WTC11 (cell line): ENCODE results near the gene KLHL20. TPM values are rescaled to one million over a fixed set of nuclear protein-coding genes. Genes with fewer than 3 reads are reported as not detected.

ENCODE experiments used
- ATAC-seq: fragments of 200-7000 bp; cut with Tn5 transposase; 2 replicates; pipeline ENCODE4 v1.10.0; 2021; ENCODE audit warnings: mild to moderate bottlenecking, moderate library complexity
- CTCF ChIA-PET: fragments of 300-600 bp; sonication (Branson Sonifier 250); formaldehyde crosslinking; loops from one replicate; lab custom pipeline; 2021; ENCODE audit warnings: antibody characterized with exemption; lab: Charles Lee
- POLR2A ChIA-PET: fragments of 350-600 bp; sonication (Branson Sonifier 250); formaldehyde crosslinking; loops from one replicate; lab custom pipeline; 2021; ENCODE audit warnings: antibody characterized with exemption; lab: Charles Lee
- DNase-seq: peaks from one replicate; pipeline ENCODE4 v3.0.0; 2021; ENCODE audit warnings: low spot score
- H3K27ac Mint-ChIP-seq: 2 replicates; pipeline ENCODE4 v1.8.0; 2021; ENCODE audit warnings: mixed read lengths
- H3K27me3 Mint-ChIP-seq: 2 replicates; pipeline ENCODE4 v1.8.0; 2021; ENCODE audit warnings: low read depth, mild to moderate bottlenecking, moderate library complexity, mixed read lengths
- H3K36me3 Mint-ChIP-seq: 2 replicates; pipeline ENCODE4 v1.8.0; 2021; ENCODE audit warnings: mixed read lengths
- H3K4me1 Mint-ChIP-seq: 2 replicates; pipeline ENCODE4 v1.8.0; 2022; ENCODE audit warnings: mixed read lengths
- H3K4me3 Mint-ChIP-seq: 2 replicates; pipeline ENCODE4 v1.8.0; 2021; ENCODE audit warnings: mild to moderate bottlenecking, moderate library complexity, mixed read lengths
- H3K9me3 Mint-ChIP-seq: 2 replicates; pipeline ENCODE4 v1.8.0; 2021; ENCODE audit warnings: mixed read lengths
- AFF4 ChIP-seq: sonication (generic); formaldehyde crosslinking; IDR thresholded peaks from 2 replicates; pipeline ENCODE4 v1.8.1; 2023; ENCODE audit warnings: mild to moderate bottlenecking, missing genetic modification reagents, borderline replicate concordance
- ARID4B ChIP-seq: sonication (generic); formaldehyde crosslinking; IDR thresholded peaks from 2 replicates; pipeline ENCODE4 v1.8.0; 2023; ENCODE audit warnings: missing genetic modification reagents, mild to moderate bottlenecking, borderline replicate concordance
- CREB1 ChIP-seq: sonication (generic); formaldehyde crosslinking; IDR thresholded peaks from 2 replicates; pipeline ENCODE4 v1.8.0; 2023; ENCODE audit warnings: mild to moderate bottlenecking, missing genetic modification reagents
- E2F4 ChIP-seq: sonication (generic); formaldehyde crosslinking; IDR thresholded peaks from 2 replicates; pipeline ENCODE4 v1.8.1; 2022; ENCODE audit warnings: low read depth, mild to moderate bottlenecking, moderate library complexity, missing genetic modification reagents, borderline replicate concordance
- FOXK1 ChIP-seq: sonication (generic); formaldehyde crosslinking; IDR thresholded peaks from 2 replicates; pipeline ENCODE4 v1.8.0; 2022; ENCODE audit warnings: mild to moderate bottlenecking, moderate library complexity, missing genetic modification reagents
- FOXP1 ChIP-seq: sonication (generic); formaldehyde crosslinking; IDR thresholded peaks from 2 replicates; pipeline ENCODE4 v1.8.0; 2022; ENCODE audit warnings: missing genetic modification reagents, mild to moderate bottlenecking, moderate library complexity, borderline replicate concordance
- GABPB1 ChIP-seq: sonication (generic); formaldehyde crosslinking; IDR thresholded peaks from 2 replicates; pipeline ENCODE4 v1.8.1; 2023; ENCODE audit warnings: mild to moderate bottlenecking, missing genetic modification reagents
- HMGXB4 ChIP-seq: sonication (generic); formaldehyde crosslinking; IDR thresholded peaks from 2 replicates; pipeline ENCODE4 v1.8.1; 2023; ENCODE audit warnings: mild to moderate bottlenecking, moderate library complexity, missing genetic modification reagents
- MYBL2 ChIP-seq: sonication (generic); formaldehyde crosslinking; IDR thresholded peaks from 2 replicates; pipeline ENCODE4 v1.8.1; 2023; ENCODE audit warnings: mild to moderate bottlenecking, moderate library complexity, missing genetic modification reagents
- NFATC4 ChIP-seq: fragments of 250-450 bp; sonication (Bioruptor Pico); IDR thresholded peaks from 2 replicates; pipeline ENCODE4 v1.9.0; 2021; ENCODE audit warnings: mild to moderate bottlenecking
- NFE2L1 ChIP-seq: sonication (generic); formaldehyde crosslinking; IDR thresholded peaks from 2 replicates; pipeline ENCODE4 v1.8.1; 2023; ENCODE audit warnings: missing genetic modification reagents
- NR1H2 ChIP-seq: sonication (generic); formaldehyde crosslinking; IDR thresholded peaks from 2 replicates; pipeline ENCODE4 v1.9.0; 2021; ENCODE audit warnings: mild to moderate bottlenecking, moderate library complexity, missing genetic modification reagents
- RELA ChIP-seq: sonication (generic); formaldehyde crosslinking; IDR thresholded peaks from 2 replicates; pipeline ENCODE4 v1.8.1; 2022; ENCODE audit warnings: missing genetic modification reagents, mild to moderate bottlenecking, borderline replicate concordance
- SMAD3 ChIP-seq: sonication (generic); formaldehyde crosslinking; IDR thresholded peaks from 2 replicates; pipeline ENCODE4 v1.8.0; 2022; ENCODE audit warnings: missing genetic modification reagents, mild to moderate bottlenecking, borderline replicate concordance
- TEAD1 ChIP-seq: sonication (generic); formaldehyde crosslinking; IDR thresholded peaks from 2 replicates; pipeline ENCODE4 v1.8.0; 2022; ENCODE audit warnings: mild to moderate bottlenecking, missing genetic modification reagents
- ZBTB43 ChIP-seq: sonication (generic); formaldehyde crosslinking; IDR thresholded peaks from 2 replicates; pipeline ENCODE4 v1.8.1; 2023; ENCODE audit warnings: mild to moderate bottlenecking, missing genetic modification reagents
- ZNF121 ChIP-seq: sonication (generic); formaldehyde crosslinking; IDR thresholded peaks from 2 replicates; pipeline ENCODE4 v1.8.0; 2023; ENCODE audit warnings: missing genetic modification reagents
- ZNF423 ChIP-seq: fragments of 250-450 bp; sonication (Bioruptor Pico); IDR thresholded peaks from 2 replicates; pipeline ENCODE4 v2.1.2; 2022; ENCODE audit warnings: mild to moderate bottlenecking, moderate library complexity
- ZNF425 ChIP-seq: fragments of 250-450 bp; sonication (Bioruptor Pico); conservative IDR thresholded peaks from 2 replicates; pipeline ENCODE4 v1.9.0; 2021; ENCODE audit warnings: mild to moderate bottlenecking
- total RNA-seq: library from RNA; stranded (reverse); gene quantifications from 3 replicates; pipeline ENCODE4 v1.2.3, GENCODE V29; 2021
- TF ChIP-seq, protein P1 (sequence below): fragments of 200-600 bp; IDR thresholded peaks from 2 replicates; pipeline ENCODE4 v1.8.0; 2022; ENCODE audit warnings: antibody characterized with exemption

Gene KLHL20
- total RNA-seq, 1 experiment from 2014 or later, result 12.5 TPM

DNA sequence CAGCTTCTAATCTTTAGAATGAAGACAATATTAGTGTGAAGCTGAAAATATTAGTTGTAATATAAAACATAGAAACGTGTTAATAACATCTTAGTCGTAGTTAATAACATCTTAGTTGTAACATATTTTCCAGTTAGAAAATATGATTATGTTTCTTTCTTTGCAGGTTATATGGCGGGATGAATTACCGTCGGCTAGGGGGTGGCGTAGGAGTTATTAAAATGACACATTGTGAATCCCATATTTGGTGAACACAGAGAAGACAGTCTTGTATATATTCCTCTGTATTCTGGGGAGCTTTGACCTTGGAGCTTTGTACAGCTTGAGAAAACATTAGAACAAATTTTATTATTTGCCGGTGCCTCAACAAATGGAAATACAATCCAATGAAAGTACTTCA lies 70.2 kb downstream of the KLHL20 start (continued):
- no peak for TF ChIP-seq CREB1 (CRISPR knock-in tag)
- no peak for TF ChIP-seq ZBTB43 (CRISPR knock-in tag)

DNA sequence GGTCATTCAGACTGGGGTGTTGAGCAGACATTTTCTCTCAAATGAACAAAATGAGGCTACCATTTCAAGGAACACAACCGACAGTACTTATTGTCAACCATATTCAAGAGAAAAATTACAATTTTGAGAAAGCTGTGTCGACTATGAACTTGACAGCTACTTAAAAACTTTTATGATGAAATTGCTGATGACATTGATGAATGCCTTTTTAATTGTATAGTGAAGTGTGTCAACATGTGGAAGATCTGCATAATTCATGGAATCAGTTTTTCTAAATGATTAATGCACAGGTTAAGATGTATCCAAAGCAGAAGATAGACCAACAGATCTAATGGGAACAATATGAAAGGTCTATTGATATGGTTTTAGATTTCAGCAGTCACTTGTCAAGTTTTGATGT lies 75.1 kb downstream of the KLHL20 start:
- Mint-ChIP-seq H3K4me3 (no peak overlapping the region), H3K9me3 (no peaks in the 10 kb centered on the region)
- no peak for TF ChIP-seq MYBL2
- no peak for TF ChIP-seq NFATC4 (CRISPR knock-in tag)
- TF ChIP-seq RELA, result no peak
- TF ChIP-seq FOXP1, result no peak
- no peak for TF ChIP-seq AFF4 (CRISPR knock-in tag)
- TF ChIP-seq NR1H2 (CRISPR knock-in tag), result no peak
- TF ChIP-seq ZNF121 (CRISPR knock-in tag), result no peak
- TF ChIP-seq TEAD1, result no peak
- no peak for TF ChIP-seq E2F4 (CRISPR knock-in tag)
- TF ChIP-seq FOXK1 (CRISPR knock-in tag), result no peak
- TF ChIP-seq ARID4B (CRISPR knock-in tag), result no peak
- TF ChIP-seq SMAD3 (CRISPR knock-in tag), result no peak
- no peak for TF ChIP-seq GABPB1 (CRISPR knock-in tag)
- TF ChIP-seq, protein P1, sequence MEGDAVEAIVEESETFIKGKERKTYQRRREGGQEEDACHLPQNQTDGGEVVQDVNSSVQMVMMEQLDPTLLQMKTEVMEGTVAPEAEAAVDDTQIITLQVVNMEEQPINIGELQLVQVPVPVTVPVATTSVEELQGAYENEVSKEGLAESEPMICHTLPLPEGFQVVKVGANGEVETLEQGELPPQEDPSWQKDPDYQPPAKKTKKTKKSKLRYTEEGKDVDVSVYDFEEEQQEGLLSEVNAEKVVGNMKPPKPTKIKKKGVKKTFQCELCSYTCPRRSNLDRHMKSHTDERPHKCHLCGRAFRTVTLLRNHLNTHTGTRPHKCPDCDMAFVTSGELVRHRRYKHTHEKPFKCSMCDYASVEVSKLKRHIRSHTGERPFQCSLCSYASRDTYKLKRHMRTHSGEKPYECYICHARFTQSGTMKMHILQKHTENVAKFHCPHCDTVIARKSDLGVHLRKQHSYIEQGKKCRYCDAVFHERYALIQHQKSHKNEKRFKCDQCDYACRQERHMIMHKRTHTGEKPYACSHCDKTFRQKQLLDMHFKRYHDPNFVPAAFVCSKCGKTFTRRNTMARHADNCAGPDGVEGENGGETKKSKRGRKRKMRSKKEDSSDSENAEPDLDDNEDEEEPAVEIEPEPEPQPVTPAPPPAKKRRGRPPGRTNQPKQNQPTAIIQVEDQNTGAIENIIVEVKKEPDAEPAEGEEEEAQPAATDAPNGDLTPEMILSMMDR, result no peak
- TF ChIP-seq HMGXB4 (CRISPR knock-in tag), result no peak
- no peak for TF ChIP-seq ZNF425 (CRISPR knock-in tag)
- no peak for TF ChIP-seq NFE2L1 (CRISPR knock-in tag)
- TF ChIP-seq ZNF423 (CRISPR knock-in tag), result no peak
- TF ChIP-seq, all 79 proteins: peak for 0
- no peaks in the 10 kb centered on the region for H3K27me3 Mint-ChIP-seq
- DNase-seq, result no peak
- peaks cover 12% of the 10 kb centered on the region for H3K36me3 Mint-ChIP-seq
- ChIA-PET POLR2A (no interaction called here), CTCF (no interaction called here)
- H3K27ac Mint-ChIP-seq, result no peak overlapping the region; the same call in none of the 2 replicates
- H3K4me1 Mint-ChIP-seq, result peaks cover 7% of the 10 kb centered on the region
- ATAC-seq, result no peak
